ENCODE data around the gene TRIM47.

The TRIM47 gene

GRCh38 chr17:75825149-75825552 is 53.2 kb downstream of the TRIM47 start:
- Histone ChIP-seq H3K4me3 (ENCODE audit: low read depth in 1 of 5, low read length in 5 of 5) (no peak overlapping the region), H3K36me3 (ENCODE audit: control insufficient read depth in 5 of 5, insufficient read depth in 5 of 5, low read length in 5 of 5) (peaks cover 0 to 56% (median 44%) of the 10 kb centered on the region in 5 donors), H3K27ac (ENCODE audit: low read depth, low read length) (no peak overlapping the region), H3K9me3 (ENCODE audit: control insufficient read depth in 5 of 5, low read length in 5 of 5) (no peaks in the 10 kb centered on the region), H3K4me1 (ENCODE audit: control insufficient read depth in 5 of 5, insufficient read depth in 5 of 5, low read length in 5 of 5) (peaks cover 0 to 33% (median 23%) of the 10 kb centered on the region in 5 donors), H3K27me3 (ENCODE audit: control insufficient read depth in 5 of 5, insufficient read depth in 4 of 5, low read length in 5 of 5) (no peaks in the 10 kb centered on the region), H3K9ac (ENCODE audit: low read length in 5 of 5) (no peak overlapping the region)

- Histone ChIP-seq H3K9me3 (ENCODE audit: control insufficient read depth in 5 of 5, low read length in 5 of 5) (no peaks in the 10 kb centered on the region), H3K27me3 (ENCODE audit: control insufficient read depth in 5 of 5, insufficient read depth in 4 of 5, low read length in 5 of 5) (no peaks in the 10 kb centered on the region), H3K9ac (ENCODE audit: low read length in 5 of 5) (no peak overlapping the region), H3K27ac (ENCODE audit: low read depth, low read length) (no peak overlapping the region), H3K4me1 (ENCODE audit: control insufficient read depth in 5 of 5, insufficient read depth in 5 of 5, low read length in 5 of 5) (peaks cover 0 to 33% (median 23%) of the 10 kb centered on the region in 5 donors), H3K4me3 (ENCODE audit: low read depth in 1 of 5, low read length in 5 of 5) (no peak overlapping the region), H3K36me3 (ENCODE audit: control insufficient read depth in 5 of 5, insufficient read depth in 5 of 5, low read length in 5 of 5) (peaks cover 0 to 60% (median 47%) of the 10 kb centered on the region in 5 donors)
These were observed 53.7 kb downstream of the TRIM47 start for GRCh38 chr17:75824666-75825065.
